GM21723 (cell line): ENCODE data around the gene RBMS3.
"Not testable (repeated sequence)": the region's sequence is repeated elsewhere in the genome, so short reads cannot be mapped to it uniquely, and the experiment has no call there.

Experiments
- ATAC-seq: cut with Tn5 transposase; IDR thresholded peaks from one replicate; pipeline ENCODE4 v1.9.1; 2021; ENCODE audit warnings: mild to moderate bottlenecking, moderate library complexity; ENCODE audit not compliant: unreplicated experiment

RBMS3 gene

GRCh38 chr3:29759411-29760225 is 478.7 kb downstream of the RBMS3 start:
- ATAC-seq: no peak

- ATAC-seq: no peak
Measured at GRCh38 chr3:29760226-29760685, 479.4 kb downstream of the RBMS3 start.

- ATAC-seq: no peak
Measured at GRCh38 chr3:29761517-29761916, 480.6 kb downstream of the RBMS3 start.

- no peak for ATAC-seq
Measured at GRCh38 chr3:29763115-29763514, 482.2 kb downstream of the RBMS3 start.

GRCh38 chr3:29764041-29764440 is 483.2 kb downstream of the RBMS3 start:
- ATAC-seq: no peak

GRCh38 chr3:29764603-29765254 is 483.9 kb downstream of the RBMS3 start:
- no peak for ATAC-seq

- ATAC-seq: no peak
Measured at GRCh38 chr3:29771602-29772001, 490.7 kb downstream of the RBMS3 start.

GRCh38 chr3:29772436-29772835 is 491.6 kb downstream of the RBMS3 start:
- no peak for ATAC-seq

- no peak for ATAC-seq
Measured at GRCh38 chr3:29773481-29773880, 492.6 kb downstream of the RBMS3 start.

GRCh38 chr3:29775340-29775739 is 494.5 kb downstream of the RBMS3 start:
- no peak for ATAC-seq

- ATAC-seq: no peak
Measured at GRCh38 chr3:29777869-29778268, 497.0 kb downstream of the RBMS3 start.

- ATAC-seq: no peak
Measured at GRCh38 chr3:29789686-29790085, 508.8 kb downstream of the RBMS3 start.

- no peak for ATAC-seq
Measured at GRCh38 chr3:29796808-29797207, 515.9 kb downstream of the RBMS3 start.

GRCh38 chr3:29802057-29802456 is 521.2 kb downstream of the RBMS3 start:
- no peak for ATAC-seq

GRCh38 chr3:29804044-29804443 is 523.2 kb downstream of the RBMS3 start:
- ATAC-seq: no peak

- ATAC-seq: no peak
Measured at GRCh38 chr3:29805757-29806156, 524.9 kb downstream of the RBMS3 start.

GRCh38 chr3:29808324-29808723 is 527.5 kb downstream of the RBMS3 start:
- not testable (repeated sequence) for ATAC-seq

- no peak for ATAC-seq
Measured at GRCh38 chr3:29822071-29822470, 541.2 kb downstream of the RBMS3 start.

GRCh38 chr3:29823233-29823632 is 542.4 kb downstream of the RBMS3 start:
- ATAC-seq: no peak

- no peak for ATAC-seq
Measured at GRCh38 chr3:29826712-29827111, 545.8 kb downstream of the RBMS3 start.

- no peak for ATAC-seq
Measured at GRCh38 chr3:29827756-29828155, 546.9 kb downstream of the RBMS3 start.

GRCh38 chr3:29829340-29829739 is 548.5 kb downstream of the RBMS3 start:
- no peak for ATAC-seq
